ENCODE results near the gene OAT.

- TF ChIP-seq CTCF (IDR thresholded peaks at IDR 0.05): no peak
- TF ChIP-seq POLR2A (IDR thresholded peaks at IDR 0.05): no peak
Observed at GRCh38 chr10:124369986-124370385, 48.7 kb downstream of the OAT start.

All from testis (tissue), 2 donors.